Endodermal cell (in vitro differentiated cells): ENCODE measurements around the gene DCC. TPM values are rescaled to one million over a fixed set of nuclear protein-coding genes. Genes with fewer than 3 reads are reported as not detected.

Experiments
- DNase-seq: peaks from one replicate; pipeline ENCODE4 v3.0.0-alpha.2; 2017
- H3K27ac ChIP-seq: 2 replicates; pipeline ENCODE4 v1.5.1; 2013; ENCODE audit warnings: mild to moderate bottlenecking, low read depth, low read length, moderate library complexity
- H3K27me3 ChIP-seq: 2 replicates; pipeline ENCODE4 v1.6.1; 2013; ENCODE audit warnings: mild to moderate bottlenecking, low read length, moderate library complexity; ENCODE audit not compliant: insufficient read depth, control insufficient read depth, poor library complexity, severe bottlenecking
- H3K36me3 ChIP-seq: 2 replicates; pipeline ENCODE4 v1.7.0; 2013; ENCODE audit warnings: mild to moderate bottlenecking, low read length, moderate library complexity; ENCODE audit not compliant: control insufficient read depth, insufficient read depth
- H3K4me1 ChIP-seq: one replicate; pipeline ENCODE4 v1.7.0; 2013; ENCODE audit warnings: low read length; ENCODE audit not compliant: control insufficient read depth, insufficient read depth
- H3K4me3 ChIP-seq: 2 replicates; pipeline ENCODE4 v1.5.1; 2013; ENCODE audit warnings: mild to moderate bottlenecking, low read length, moderate library complexity
- H3K9ac ChIP-seq: 2 replicates; pipeline ENCODE4 v1.6.1; 2013; ENCODE audit warnings: mild to moderate bottlenecking, low read length, moderate library complexity; ENCODE audit not compliant: poor library complexity, severe bottlenecking; ENCODE audit errors: extremely low read depth
- H3K9me3 ChIP-seq: 2 replicates; pipeline ENCODE4 v1.6.1; 2013; ENCODE audit warnings: mild to moderate bottlenecking, low read length, moderate library complexity; ENCODE audit not compliant: control insufficient read depth
- H3K27ac Mint-ChIP-seq: 2 replicates; pipeline ENCODE4 v1.8.0; 2020; ENCODE audit warnings: mixed read lengths
- H3K27me3 Mint-ChIP-seq: 2 replicates; pipeline ENCODE4 v1.8.0; 2021; ENCODE audit warnings: mild to moderate bottlenecking, mixed read lengths; ENCODE audit not compliant: insufficient read depth
- H3K36me3 Mint-ChIP-seq: 2 replicates; pipeline ENCODE4 v1.8.0; 2020; ENCODE audit warnings: low read depth, mixed read lengths
- H3K4me1 Mint-ChIP-seq: 2 replicates; pipeline ENCODE4 v1.8.0; 2020; ENCODE audit warnings: mixed read lengths
- H3K4me3 Mint-ChIP-seq: 2 replicates; pipeline ENCODE4 v1.8.0; 2020; ENCODE audit warnings: mild to moderate bottlenecking, moderate library complexity, mixed read lengths
- H3K9me3 Mint-ChIP-seq: 2 replicates; pipeline ENCODE4 v1.8.0; 2020; ENCODE audit warnings: mild to moderate bottlenecking, mixed read lengths
- CTCF ChIP-seq: fragments of 200-600 bp; sonication (generic); conservative IDR thresholded peaks from 2 replicates; pipeline ENCODE4 v1.5.0; 2021; ENCODE audit warnings: antibody characterized with exemption, mild to moderate bottlenecking
- WGBS, 2 experiments: methylation state at CpG; one replicate each; pipeline versions ENCODE4 v1.1.5 to v1.1.7; 2013; ENCODE audit warnings: missing lambda C conversion rate in 2 of 2, mixed read lengths in 1 of 2; ENCODE audit not compliant: insufficient coverage in 1 of 2, insufficient read length in 1 of 2; 5-methylcytosine and 5-hydroxymethylcytosine counted together
- total RNA-seq, 2 donors: library from RNA; stranded (reverse); fragmentation: NEBNext Ultra II Directional in 1 of 2; extraction: Animal tissue kit (Norgen Biotek cat#: 25700) in 1 of 2; gene quantifications; 2 replicates in 1 of 2; 3 replicates in 1 of 2; pipeline ENCODE4 v1.2.1, GENCODE V29; 2021

The DCC gene
- total RNA-seq, 2 donors from 2014 or later: 0.77 to 0.97 TPM

DNA sequence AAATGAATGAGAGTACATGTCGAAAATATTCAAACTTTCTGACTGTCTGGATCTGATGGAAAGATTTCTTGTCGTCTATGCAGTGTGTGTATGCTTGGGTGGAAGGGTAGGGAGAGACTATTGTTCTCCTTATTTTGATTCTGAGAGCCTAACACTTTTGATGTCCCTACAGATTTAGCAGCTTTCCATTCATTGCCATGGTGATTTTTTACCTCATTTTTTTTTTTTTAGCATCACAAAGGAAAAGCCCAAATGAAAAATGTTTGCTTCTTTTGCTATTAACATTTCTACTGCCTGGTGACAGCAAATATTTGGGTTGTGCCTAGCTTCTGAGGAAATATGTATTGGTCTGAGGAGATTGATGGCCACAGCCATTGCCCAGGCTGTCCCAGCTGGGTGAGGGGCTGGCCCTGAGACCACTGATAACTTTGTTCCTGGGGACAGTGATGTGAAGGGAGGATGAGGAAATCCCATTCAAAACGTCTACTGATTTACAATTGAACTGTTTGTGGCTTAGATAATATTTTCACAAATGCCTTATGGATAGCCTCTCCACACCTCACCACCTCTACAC lies 558.6 kb downstream of the DCC start:
- Mint-ChIP-seq H3K27me3 (no peaks in the 10 kb centered on the region), H3K36me3 (no peaks in the 10 kb centered on the region), H3K4me3 (no peak overlapping the region), H3K9me3 (no peaks in the 10 kb centered on the region), H3K4me1 (peaks cover 22% of the 10 kb centered on the region), H3K27ac (no peak overlapping the region)
- no peak for TF ChIP-seq CTCF
- Histone ChIP-seq H3K27me3 (no peaks in the 10 kb centered on the region), H3K4me3 (no peak overlapping the region), H3K27ac (peak overlapping the region; percentile 82), H3K9ac (no peak overlapping the region), H3K9me3 (no peaks in the 10 kb centered on the region), H3K36me3 (no peaks in the 10 kb centered on the region), H3K4me1 (peaks cover 10% of the 10 kb centered on the region)
- DNase-seq: no peak
- WGBS, 2 experiments: 74% methylated on average over 2 of the region's 3 CpGs; no CpG with 5 or more reads in 1 of the 2 experiments

- H3K27me3 ChIP-seq: no peaks in the 10 kb centered on the region
- DNase-seq: no peak
- H3K4me3 Mint-ChIP-seq: no peak overlapping the region
- H3K36me3 Mint-ChIP-seq: no peaks in the 10 kb centered on the region
- H3K27ac Mint-ChIP-seq: no peak overlapping the region
- 75 to 85% methylated on average over 2 to 3 of the region's 3 CpGs for WGBS, 2 experiments
- no peaks in the 10 kb centered on the region for H3K9me3 ChIP-seq
- TF ChIP-seq CTCF: no peak
- H3K9me3 Mint-ChIP-seq: no peaks in the 10 kb centered on the region
- no peak overlapping the region for H3K9ac ChIP-seq
- H3K4me1 Mint-ChIP-seq: peaks cover 31% of the 10 kb centered on the region
- peaks cover 7% of the 10 kb centered on the region for H3K4me1 ChIP-seq
- H3K36me3 ChIP-seq: no peaks in the 10 kb centered on the region
- H3K27me3 Mint-ChIP-seq: no peaks in the 10 kb centered on the region
- H3K27ac ChIP-seq: no peak overlapping the region
- no peak overlapping the region for H3K4me3 ChIP-seq
Observed at GRCh38 chr18:52902188-52902587, 562.2 kb downstream of the DCC start.

DNA sequence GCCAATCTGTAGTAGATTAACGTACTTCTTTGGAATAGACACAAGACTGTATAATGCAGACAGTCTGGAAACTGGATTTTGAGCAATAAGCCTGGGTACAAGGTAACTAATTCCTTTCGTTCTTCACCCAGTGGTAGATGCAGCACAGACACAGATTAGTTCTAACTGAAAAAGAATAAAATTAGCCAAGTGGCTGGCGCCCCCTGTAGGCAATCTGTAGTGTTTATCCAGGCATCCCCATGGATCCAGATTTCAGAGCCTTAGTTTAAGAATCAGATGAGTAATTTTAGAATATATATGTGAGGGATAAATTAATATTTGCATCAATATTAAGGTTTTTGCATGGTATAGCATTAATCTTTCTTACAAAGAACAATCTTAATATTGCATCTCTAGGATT lies 563.9 kb downstream of the DCC start:
- peaks cover 3% of the 10 kb centered on the region for H3K4me1 ChIP-seq
- H3K4me3 Mint-ChIP-seq: no peak overlapping the region
- 23 to 37% methylated on average over 2 to 3 of the region's 3 CpGs for WGBS, 2 experiments
- no peak overlapping the region for H3K9ac ChIP-seq
- no peak overlapping the region for H3K4me3 ChIP-seq
- no peak overlapping the region for H3K27ac ChIP-seq
- no peaks in the 10 kb centered on the region for H3K9me3 ChIP-seq
- H3K27me3 ChIP-seq: no peaks in the 10 kb centered on the region
- peak; percentile 87 for DNase-seq
- H3K36me3 Mint-ChIP-seq: no peaks in the 10 kb centered on the region
- H3K4me1 Mint-ChIP-seq: peaks cover 18% of the 10 kb centered on the region
- TF ChIP-seq CTCF: peak; percentile 96
- no peaks in the 10 kb centered on the region for H3K9me3 Mint-ChIP-seq
- no peak overlapping the region for H3K27ac Mint-ChIP-seq
- H3K27me3 Mint-ChIP-seq: no peaks in the 10 kb centered on the region
- H3K36me3 ChIP-seq: no peaks in the 10 kb centered on the region
